Skin of body (tissue), 2 donors: ENCODE results near the gene PCDHGA3. TPM values are rescaled to one million over a fixed set of nuclear protein-coding genes. Genes with fewer than 3 reads are reported as not detected.
"Not testable (repeated sequence)": the region's sequence is repeated elsewhere in the genome, so short reads cannot be mapped to it uniquely, and the experiment has no call there.

Source experiments
- DNase-seq: peaks from one replicate; lab custom pipeline; 2025; lab: John Stamatoyannopoulos, UW
- total RNA-seq: library from RNA; depleted of rRNA; stranded (reverse); fragments of >200 nt; gene quantifications from one replicate; pipeline ENCODE4 v1.2.3, GENCODE V29; 2014

Gene PCDHGA3
- total RNA-seq, 1 donor from 2014 or later, result 1.6 TPM

DNA sequence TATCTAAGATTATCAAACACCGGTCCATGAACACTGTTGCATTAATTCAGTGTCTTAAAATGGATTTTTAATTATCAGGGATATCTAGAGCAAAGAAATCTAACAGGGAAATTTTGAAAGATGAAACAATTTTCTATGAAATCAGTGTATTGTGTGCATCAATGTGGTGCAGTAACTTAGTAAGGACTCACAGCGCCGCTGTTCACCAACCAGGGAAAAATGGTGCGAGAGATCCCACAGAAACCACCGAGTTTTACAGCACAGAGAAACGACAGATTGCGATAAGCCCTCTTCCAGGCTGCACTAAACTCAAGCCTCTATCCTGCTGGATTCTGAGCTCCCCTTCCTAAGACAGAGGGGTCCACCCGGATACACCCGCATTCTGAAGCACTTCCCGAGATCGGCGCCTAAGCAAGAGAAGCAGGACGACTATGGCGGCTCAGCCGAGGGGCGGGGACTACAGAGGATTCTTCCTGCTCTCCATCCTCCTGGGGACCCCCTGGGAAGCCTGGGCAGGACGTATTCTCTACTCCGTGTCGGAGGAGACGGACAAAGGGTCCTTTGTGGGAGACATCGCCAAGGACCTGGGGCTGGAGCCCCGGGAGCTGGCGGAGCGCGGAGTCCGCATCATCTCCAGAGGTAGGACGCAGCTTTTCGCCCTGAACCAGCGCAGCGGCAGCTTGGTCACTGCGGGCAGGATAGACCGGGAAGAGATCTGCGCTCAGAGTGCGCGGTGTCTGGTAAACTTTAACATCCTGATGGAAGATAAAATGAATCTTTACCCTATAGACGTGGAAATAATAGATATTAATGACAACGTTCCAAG, 39.1 kb downstream of the PCDHGA3 start, which contains the start of gene PCDHGA7:
Gene PCDHGA7 (plus strand): TSS at position 274 of the 826 bp plus-strand sequence. CDS start 158 bp downstream, at position 432.
- DNase-seq, result no peak

DNA sequence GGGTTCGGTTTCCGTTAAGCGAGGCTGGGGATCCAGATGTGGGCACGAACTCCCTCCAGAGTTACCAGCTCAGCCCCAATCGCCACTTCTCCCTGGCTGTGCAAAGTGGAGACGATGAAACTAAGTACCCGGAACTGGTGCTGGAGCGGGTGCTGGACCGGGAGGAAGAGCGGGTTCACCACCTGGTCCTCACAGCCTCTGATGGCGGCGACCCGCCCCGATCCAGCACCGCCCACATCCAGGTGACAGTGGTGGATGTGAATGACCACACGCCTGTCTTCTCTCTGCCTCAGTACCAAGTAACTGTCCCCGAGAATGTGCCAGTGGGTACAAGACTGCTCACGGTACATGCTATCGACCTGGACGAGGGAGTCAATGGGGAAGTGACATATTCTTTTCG, 39.7 kb downstream of the PCDHGA3 start:
- no peak for DNase-seq

DNA sequence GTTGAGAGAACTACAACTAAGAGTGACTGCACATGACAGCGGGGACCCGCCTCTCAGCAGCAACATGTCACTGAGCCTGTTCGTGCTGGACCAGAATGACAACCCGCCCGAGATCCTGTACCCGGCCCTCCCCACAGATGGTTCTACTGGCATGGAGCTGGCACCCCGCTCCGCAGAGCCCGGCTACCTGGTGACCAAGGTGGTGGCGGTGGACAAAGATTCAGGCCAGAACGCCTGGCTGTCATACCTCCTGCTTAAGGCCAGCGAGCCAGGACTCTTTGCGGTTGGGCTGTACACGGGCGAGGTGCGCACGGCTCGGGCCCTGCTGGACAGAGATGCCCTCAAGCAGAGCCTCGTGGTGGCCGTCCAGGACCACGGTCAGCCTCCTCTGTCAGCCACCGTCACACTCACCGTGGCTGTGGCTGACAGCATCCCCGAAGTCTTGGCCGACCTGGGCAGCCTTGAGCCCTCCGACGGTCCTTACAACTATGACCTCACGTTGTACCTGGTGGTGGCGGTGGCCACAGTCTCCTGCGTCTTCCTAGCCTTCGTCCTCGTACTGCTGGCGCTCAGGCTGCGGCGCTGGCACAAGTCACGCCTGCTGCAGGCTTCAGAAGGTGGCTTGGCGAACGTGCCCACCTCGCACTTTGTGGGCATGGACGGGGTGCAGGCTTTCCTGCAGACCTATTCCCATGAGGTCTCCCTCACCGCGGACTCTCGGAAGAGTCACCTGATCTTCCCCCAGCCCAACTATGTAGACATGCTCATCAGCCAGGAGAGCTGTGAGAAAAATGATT, 41.0 kb downstream of the PCDHGA3 start:
- DNase-seq, result no peak

DNA sequence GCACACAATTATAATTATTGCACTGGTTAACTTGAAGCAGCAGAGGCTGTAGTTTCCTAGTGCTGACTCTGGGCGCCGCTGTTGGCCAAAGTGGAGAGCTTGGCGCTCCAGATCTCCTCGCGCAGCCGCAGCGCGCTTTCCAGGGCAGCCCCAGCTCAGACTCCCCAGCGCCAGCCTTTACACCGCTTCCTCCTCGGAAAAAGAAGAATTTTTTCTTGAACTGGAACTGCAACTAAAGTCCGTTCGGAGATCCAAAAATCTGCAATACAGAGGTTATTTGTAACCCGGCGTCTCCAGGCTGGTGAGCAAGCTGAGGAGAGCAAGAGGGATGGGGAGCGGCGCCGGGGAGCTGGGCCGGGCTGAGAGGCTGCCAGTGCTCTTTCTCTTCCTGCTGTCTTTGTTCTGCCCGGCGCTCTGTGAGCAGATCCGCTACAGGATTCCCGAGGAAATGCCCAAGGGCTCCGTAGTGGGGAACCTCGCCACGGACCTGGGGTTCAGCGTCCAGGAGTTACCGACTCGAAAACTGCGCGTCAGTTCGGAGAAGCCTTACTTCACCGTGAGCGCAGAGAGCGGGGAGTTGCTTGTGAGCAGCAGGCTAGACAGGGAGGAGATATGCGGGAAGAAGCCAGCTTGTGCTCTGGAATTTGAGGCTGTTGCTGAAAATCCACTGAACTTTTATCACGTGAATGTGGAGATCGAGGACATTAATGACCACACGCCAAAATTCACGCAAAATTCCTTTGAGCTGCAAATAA, 44.1 kb downstream of the PCDHGA3 start, which contains the start of gene PCDHGB4:
Gene PCDHGB4 (plus strand): TSS at position 142 of the 755 bp plus-strand sequence. CDS start 187 bp downstream, at position 329.
- DNase-seq, result not testable (repeated sequence)

DNA sequence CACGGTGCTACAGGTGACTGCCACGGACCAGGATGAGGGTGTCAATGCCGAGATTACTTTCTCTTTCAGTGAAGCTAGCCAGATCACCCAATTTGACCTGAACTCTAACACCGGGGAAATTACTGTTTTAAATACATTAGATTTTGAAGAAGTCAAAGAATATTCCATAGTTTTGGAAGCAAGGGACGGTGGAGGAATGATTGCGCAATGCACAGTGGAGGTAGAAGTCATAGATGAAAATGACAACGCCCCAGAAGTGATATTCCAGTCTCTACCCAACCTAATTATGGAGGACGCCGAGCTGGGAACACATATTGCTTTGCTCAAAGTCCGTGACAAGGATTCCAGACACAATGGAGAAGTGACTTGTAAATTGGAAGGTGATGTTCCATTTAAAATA, 45.0 kb downstream of the PCDHGA3 start:
- no peak for DNase-seq

DNA sequence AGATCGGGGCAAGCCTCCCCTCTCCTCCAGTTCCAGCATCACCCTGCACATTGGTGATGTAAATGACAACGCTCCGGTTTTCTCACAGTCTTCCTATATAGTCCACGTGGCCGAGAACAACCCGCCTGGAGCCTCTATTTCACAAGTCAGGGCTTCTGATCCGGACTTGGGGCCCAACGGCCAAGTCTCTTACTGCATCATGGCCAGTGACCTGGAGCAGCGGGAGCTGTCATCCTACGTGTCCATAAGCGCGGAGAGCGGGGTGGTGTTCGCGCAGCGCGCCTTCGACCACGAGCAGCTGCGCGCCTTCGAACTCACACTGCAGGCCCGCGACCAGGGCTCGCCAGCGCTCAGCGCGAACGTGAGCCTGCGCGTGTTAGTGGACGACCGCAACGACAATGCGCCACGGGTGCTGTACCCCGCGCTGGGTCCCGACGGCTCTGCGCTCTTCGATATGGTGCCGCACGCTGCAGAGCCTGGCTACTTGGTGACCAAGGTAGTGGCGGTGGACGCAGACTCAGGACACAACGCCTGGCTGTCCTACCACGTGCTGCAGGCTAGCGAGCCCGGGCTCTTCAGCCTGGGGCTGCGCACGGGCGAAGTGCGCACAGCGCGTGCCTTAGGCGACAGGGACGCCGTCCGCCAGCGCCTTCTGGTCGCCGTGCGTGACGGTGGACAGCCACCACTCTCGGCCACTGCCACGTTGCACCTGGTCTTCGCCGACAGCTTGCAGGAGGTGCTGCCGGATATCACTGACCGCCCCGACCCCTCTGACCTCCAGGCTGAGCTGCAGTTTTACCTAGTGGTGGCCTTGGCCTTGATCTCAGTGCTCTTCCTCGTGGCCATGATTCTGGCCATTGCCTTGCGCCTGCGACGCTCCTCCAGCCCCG, 45.8 kb downstream of the PCDHGA3 start:
- DNase-seq, result no peak

DNA sequence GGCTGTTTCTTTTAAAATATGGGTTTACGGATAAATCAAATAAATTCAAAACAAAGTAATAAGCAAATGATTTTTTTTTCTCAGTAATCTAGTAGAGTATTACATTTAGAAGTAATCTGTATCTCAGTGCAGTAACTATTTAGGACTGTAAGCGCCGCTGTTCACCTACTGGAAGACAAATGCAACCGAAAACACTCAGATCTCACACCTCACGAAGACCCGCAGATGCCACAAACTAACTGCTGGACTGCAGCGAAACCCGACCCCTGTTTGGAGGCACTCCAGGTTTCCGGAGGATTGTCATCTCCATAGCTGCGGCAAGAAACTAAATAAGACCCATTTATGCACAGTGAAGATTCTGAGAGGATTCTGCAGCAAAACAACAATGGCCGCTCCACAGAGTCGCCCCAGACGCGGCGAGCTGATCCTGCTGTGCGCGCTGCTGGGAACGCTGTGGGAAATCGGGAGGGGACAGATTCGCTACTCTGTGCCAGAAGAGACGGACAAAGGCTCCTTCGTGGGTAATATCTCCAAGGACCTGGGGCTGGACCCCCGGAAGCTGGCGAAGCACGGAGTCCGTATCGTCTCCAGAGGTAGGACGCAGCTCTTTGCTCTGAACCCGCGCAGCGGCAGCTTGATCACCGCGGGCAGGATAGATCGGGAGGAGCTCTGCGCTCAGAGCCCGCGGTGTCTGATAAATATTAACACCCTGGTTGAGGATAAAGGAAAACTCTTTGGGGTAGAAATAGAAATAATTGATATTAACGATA, 49.0 kb downstream of the PCDHGA3 start, which contains the start of gene PCDHGA8:
Gene PCDHGA8 (plus strand): TSS at position 205 of the 770 bp plus-strand sequence. CDS start 181 bp downstream, at position 386.
- DNase-seq, result no peak

DNA sequence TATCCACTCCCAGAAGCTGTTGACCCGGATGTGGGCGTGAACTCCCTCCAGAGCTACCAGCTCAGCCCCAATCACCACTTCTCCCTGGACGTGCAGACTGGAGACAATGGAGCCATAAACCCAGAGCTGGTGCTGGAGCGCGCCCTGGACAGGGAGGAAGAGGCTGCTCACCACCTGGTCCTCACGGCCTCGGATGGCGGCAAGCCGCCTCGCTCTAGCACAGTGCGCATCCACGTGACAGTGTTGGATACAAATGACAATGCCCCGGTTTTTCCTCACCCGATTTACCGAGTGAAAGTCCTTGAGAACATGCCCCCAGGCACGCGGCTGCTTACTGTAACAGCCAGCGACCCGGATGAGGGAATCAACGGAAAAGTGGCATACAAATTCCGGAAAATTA, 49.6 kb downstream of the PCDHGA3 start:
- DNase-seq, result no peak

DNA sequence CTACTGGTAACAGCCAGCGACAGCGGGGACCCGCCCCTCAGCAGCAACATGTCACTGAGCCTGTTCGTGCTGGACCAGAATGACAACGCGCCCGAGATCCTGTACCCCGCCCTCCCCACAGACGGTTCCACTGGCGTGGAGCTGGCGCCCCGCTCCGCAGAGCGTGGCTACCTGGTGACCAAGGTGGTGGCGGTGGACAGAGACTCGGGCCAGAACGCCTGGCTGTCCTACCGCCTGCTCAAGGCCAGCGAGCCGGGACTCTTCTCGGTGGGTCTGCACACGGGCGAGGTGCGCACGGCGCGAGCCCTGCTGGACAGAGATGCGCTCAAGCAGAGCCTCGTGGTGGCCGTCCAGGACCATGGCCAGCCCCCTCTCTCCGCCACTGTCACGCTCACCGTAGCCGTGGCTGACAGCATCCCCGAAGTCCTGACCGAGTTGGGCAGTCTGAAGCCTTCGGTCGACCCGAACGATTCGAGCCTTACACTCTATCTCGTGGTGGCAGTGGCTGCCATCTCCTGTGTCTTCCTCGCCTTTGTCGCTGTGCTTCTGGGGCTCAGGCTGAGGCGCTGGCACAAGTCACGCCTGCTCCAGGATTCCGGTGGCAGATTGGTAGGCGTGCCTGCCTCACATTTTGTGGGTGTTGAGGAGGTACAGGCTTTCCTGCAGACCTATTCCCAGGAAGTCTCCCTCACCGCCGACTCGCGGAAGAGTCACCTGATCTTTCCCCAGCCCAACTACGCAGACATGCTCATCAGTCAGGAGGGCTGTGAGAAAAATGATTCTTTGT, 51.0 kb downstream of the PCDHGA3 start:
- not testable (repeated sequence) for DNase-seq

Other genes starting within 250 kb of the PCDHGA3 start
- 3.1 TPM for gene PCDHB2, start 249.2 kb upstream of the PCDHGA3 start, total RNA-seq
- 2.7 TPM for gene PCDHB3, start 243.4 kb upstream of the PCDHGA3 start, total RNA-seq
- gene PCDHB4, start 222.0 kb upstream of the PCDHGA3 start, total RNA-seq, result 1.6 TPM
- 2.7 TPM for gene PCDHB5, start 208.6 kb upstream of the PCDHGA3 start, total RNA-seq
- gene PCDHB6, start 193.8 kb upstream of the PCDHGA3 start, total RNA-seq, result 0.39 TPM
- 1.1 TPM for gene PCDHB7, start 171.2 kb upstream of the PCDHGA3 start, total RNA-seq
- gene PCDHB8, start 166.0 kb upstream of the PCDHGA3 start, total RNA-seq, result 0.49 TPM
- gene PCDHB16, start 161.4 kb upstream of the PCDHGA3 start, total RNA-seq, result 2.5 TPM
- 0.89 TPM for gene PCDHB9, start 156.7 kb upstream of the PCDHGA3 start, total RNA-seq
- 1.8 TPM for gene PCDHB10, start 151.5 kb upstream of the PCDHGA3 start, total RNA-seq
- gene PCDHB11, start 144.2 kb upstream of the PCDHGA3 start, total RNA-seq, result 3.5 TPM
- 2.2 TPM for gene PCDHB12, start 135.1 kb upstream of the PCDHGA3 start, total RNA-seq
- 2.9 TPM for gene PCDHB13, start 129.9 kb upstream of the PCDHGA3 start, total RNA-seq
- gene PCDHB14, start 120.5 kb upstream of the PCDHGA3 start, total RNA-seq, result 3.8 TPM
- gene PCDHB15, start 98.4 kb upstream of the PCDHGA3 start, total RNA-seq, result 3.6 TPM
- 1.4 TPM for gene SLC25A2, start 39.8 kb upstream of the PCDHGA3 start, total RNA-seq
- 88.8 TPM for gene TAF7, start 23.0 kb upstream of the PCDHGA3 start, total RNA-seq
- gene PCDHGA1, start 13.3 kb upstream of the PCDHGA3 start, total RNA-seq, result 0.39 TPM
- gene PCDHGA2, start 5.1 kb upstream of the PCDHGA3 start, total RNA-seq, result 3.6 TPM
- gene PCDHGB1, start 6.3 kb downstream of the PCDHGA3 start, total RNA-seq, result 2.6 TPM
- 2.9 TPM for gene PCDHGA4, start 11.2 kb downstream of the PCDHGA3 start, total RNA-seq
- 3.3 TPM for gene PCDHGB2, start 16.2 kb downstream of the PCDHGA3 start, total RNA-seq
- 3.6 TPM for gene PCDHGA5, start 20.3 kb downstream of the PCDHGA3 start, total RNA-seq
- gene PCDHGB3, start 26.4 kb downstream of the PCDHGA3 start, total RNA-seq, result 4.3 TPM
- 3.6 TPM for gene PCDHGA6, start 30.1 kb downstream of the PCDHGA3 start, total RNA-seq
- 3.5 TPM for gene PCDHGA7, start 38.9 kb downstream of the PCDHGA3 start, total RNA-seq
- gene PCDHGB4, start 43.9 kb downstream of the PCDHGA3 start, total RNA-seq, result 6.1 TPM
- 3.3 TPM for gene PCDHGA8, start 48.8 kb downstream of the PCDHGA3 start, total RNA-seq
- 8.0 TPM for gene PCDHGB5, start 54.1 kb downstream of the PCDHGA3 start, total RNA-seq
- gene PCDHGA9, start 58.9 kb downstream of the PCDHGA3 start, total RNA-seq, result 4.2 TPM
- gene PCDHGB6, start 64.2 kb downstream of the PCDHGA3 start, total RNA-seq, result 5.6 TPM
- gene PCDHGA10, start 69.2 kb downstream of the PCDHGA3 start, total RNA-seq, result 4.9 TPM
- gene PCDHGB7, start 73.8 kb downstream of the PCDHGA3 start, total RNA-seq, result 7.6 TPM
- gene PCDHGA11, start 77.2 kb downstream of the PCDHGA3 start, total RNA-seq, result 6.1 TPM
- gene PCDHGA12, start 86.7 kb downstream of the PCDHGA3 start, total RNA-seq, result 3.9 TPM
- gene PCDHGC3, start 132.1 kb downstream of the PCDHGA3 start, total RNA-seq, result 36.7 TPM
- gene PCDHGC4, start 141.2 kb downstream of the PCDHGA3 start, total RNA-seq, result 5.3 TPM
- gene PCDHGC5, start 145.3 kb downstream of the PCDHGA3 start, total RNA-seq, result 2.9 TPM